GM12878 (cell line): ENCODE measurements around the gene DMD. TPM values are rescaled to one million over a fixed set of nuclear protein-coding genes. Genes with fewer than 3 reads are reported as not detected.

Experiments used
- CBX3 ChIP-seq: fragments of 200-600 bp; sonication (generic); IDR thresholded peaks from 2 replicates; pipeline ENCODE4 v1.6.1; 2016; ENCODE audit warnings: low read depth, borderline replicate concordance
- CEBPB ChIP-seq, 2 experiments: fragments of 150-350 bp in 1 of 2; IDR thresholded peaks; 2 replicates each; pipeline ENCODE4 v1.6.1; 2012 to 2014; ENCODE audit warnings: low read depth in 2 of 2, low read length in 2 of 2, borderline replicate concordance in 1 of 2, inconsistent platforms in 1 of 2
- FOXK2 ChIP-seq: fragments of 450-650 bp; IDR thresholded peaks from 2 replicates; pipeline ENCODE4 v1.6.1; 2017; ENCODE audit warnings: mild to moderate bottlenecking, moderate library complexity
- MEF2A ChIP-seq: IDR thresholded peaks from 2 replicates; pipeline ENCODE4 v1.6.1; 2011; ENCODE audit warnings: low read depth, mild to moderate bottlenecking, low read length, moderate library complexity; ENCODE audit not compliant: insufficient read depth
- MTA3 ChIP-seq: IDR thresholded peaks from 2 replicates; pipeline ENCODE4 v1.6.1; 2012; ENCODE audit warnings: low read length, inconsistent platforms, borderline replicate concordance
- NFIC ChIP-seq: IDR thresholded peaks from 2 replicates; pipeline ENCODE4 v1.6.1; 2012; ENCODE audit warnings: low read depth, mild to moderate bottlenecking, inconsistent platforms, low read length, moderate library complexity
- SREBF2 ChIP-seq: IDR thresholded peaks from 2 replicates; pipeline ENCODE4 v1.6.1; 2012; ENCODE audit warnings: mild to moderate bottlenecking, low read length
- SRF ChIP-seq, 2 experiments: IDR thresholded peaks; 2 replicates each; pipeline ENCODE4 v1.6.1; 2011; ENCODE audit warnings: low read depth in 2 of 2, low read length in 2 of 2, mild to moderate bottlenecking in 1 of 2, moderate library complexity in 1 of 2
- STAT3 ChIP-seq: IDR thresholded peaks from 2 replicates; pipeline ENCODE4 v1.6.1; 2011; ENCODE audit warnings: low read depth, low read length, improper control_type of control experiment
- polyA plus RNA-seq, 11 experiments: library from polyadenylated mRNA; depleted of rRNA in 4 of 11; unstranded in 6 of 11; stranded (reverse) in 5 of 11; fragments of >200 nt; fragmentation: Nextera tagmentation in 4 of 11; fragmentation: Illumina TruSeq in 1 of 11; extraction: Ambion mirVana in 4 of 11; extraction: Trizol in 1 of 11; gene quantifications; 1 replicate in 1 of 11; 2 replicates in 10 of 11; pipeline versions ENCODE4 v1.2.1 to v1.2.3, GENCODE V29; 2011 to 2016; ENCODE audit warnings: inconsistent platforms in 2 of 11, missing spikeins in 2 of 11, low read depth in 1 of 11
- total RNA-seq, 4 experiments: library from RNA; depleted of rRNA in 3 of 4; stranded (reverse); fragments of >200 nt in 3 of 4; fragmentation: Illumina TruSeq in 1 of 4; extraction: Trizol in 1 of 4; gene quantifications; 2 replicates each; pipeline versions ENCODE4 v1.2.1 to v1.2.3, GENCODE V29; 2013 to 2021
- TF ChIP-seq, protein P1 (sequence below): fragments of 450-650 bp; IDR thresholded peaks from 2 replicates; pipeline ENCODE4 v1.6.1; 2017; ENCODE audit warnings: antibody characterized with exemption, mild to moderate bottlenecking, moderate library complexity
- TF ChIP-seq, protein P2 (sequence below): IDR thresholded peaks from 2 replicates; pipeline ENCODE4 v1.6.1; 2011; ENCODE audit warnings: borderline replicate concordance, low read depth, mild to moderate bottlenecking, moderate library complexity, low read length; ENCODE audit not compliant: insufficient read depth, poor library complexity, severe bottlenecking

Gene DMD
- total and polyA plus RNA-seq, 10 of the 15 experiments (the other 5 are each of a cell fraction or from before 2014, with no cell fraction given) = 1.4 to 24.3 (median 4.3) TPM

DNA sequence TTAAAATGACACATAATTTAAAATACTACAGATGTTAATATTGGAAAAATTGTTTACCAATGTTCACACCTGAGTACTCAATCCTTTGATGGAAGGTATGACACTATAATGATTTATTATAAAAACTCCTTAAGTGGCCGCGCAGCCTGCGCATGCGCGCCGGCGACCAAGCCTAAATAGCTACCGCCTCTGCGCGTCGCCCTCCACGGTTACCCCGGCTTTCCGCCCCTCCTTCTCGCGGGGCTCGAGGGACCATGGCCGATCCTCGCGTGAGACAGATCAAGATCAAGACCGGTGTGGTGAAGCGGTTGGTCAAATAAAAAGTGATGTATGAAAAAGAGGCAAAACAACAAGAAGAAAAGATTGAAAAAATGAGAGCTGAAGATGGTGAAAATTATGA lies 170.2 kb downstream of the DMD start (continued):
- TF ChIP-seq CEBPB (IDR thresholded peaks at IDR 0.05; ENCODE audit: borderline replicate concordance in 1 of 2, low read depth in 2 of 2, low read length in 2 of 2) (no peak), SRF (IDR thresholded peaks at IDR 0.05; ENCODE audit: low read depth in 2 of 2, low read length in 2 of 2) (no peak), FOXK2 (no peak), NFIC (no peak), SREBF2 (no peak), MTA3 (no peak), MEF2A (no peak), STAT3 (no peak), CBX3 (no peak)
- TF ChIP-seq, protein P1, sequence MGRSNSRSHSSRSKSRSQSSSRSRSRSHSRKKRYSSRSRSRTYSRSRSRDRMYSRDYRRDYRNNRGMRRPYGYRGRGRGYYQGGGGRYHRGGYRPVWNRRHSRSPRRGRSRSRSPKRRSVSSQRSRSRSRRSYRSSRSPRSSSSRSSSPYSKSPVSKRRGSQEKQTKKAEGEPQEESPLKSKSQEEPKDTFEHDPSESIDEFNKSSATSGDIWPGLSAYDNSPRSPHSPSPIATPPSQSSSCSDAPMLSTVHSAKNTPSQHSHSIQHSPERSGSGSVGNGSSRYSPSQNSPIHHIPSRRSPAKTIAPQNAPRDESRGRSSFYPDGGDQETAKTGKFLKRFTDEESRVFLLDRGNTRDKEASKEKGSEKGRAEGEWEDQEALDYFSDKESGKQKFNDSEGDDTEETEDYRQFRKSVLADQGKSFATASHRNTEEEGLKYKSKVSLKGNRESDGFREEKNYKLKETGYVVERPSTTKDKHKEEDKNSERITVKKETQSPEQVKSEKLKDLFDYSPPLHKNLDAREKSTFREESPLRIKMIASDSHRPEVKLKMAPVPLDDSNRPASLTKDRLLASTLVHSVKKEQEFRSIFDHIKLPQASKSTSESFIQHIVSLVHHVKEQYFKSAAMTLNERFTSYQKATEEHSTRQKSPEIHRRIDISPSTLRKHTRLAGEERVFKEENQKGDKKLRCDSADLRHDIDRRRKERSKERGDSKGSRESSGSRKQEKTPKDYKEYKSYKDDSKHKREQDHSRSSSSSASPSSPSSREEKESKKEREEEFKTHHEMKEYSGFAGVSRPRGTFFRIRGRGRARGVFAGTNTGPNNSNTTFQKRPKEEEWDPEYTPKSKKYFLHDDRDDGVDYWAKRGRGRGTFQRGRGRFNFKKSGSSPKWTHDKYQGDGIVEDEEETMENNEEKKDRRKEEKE = no peak
- TF ChIP-seq, protein P2, sequence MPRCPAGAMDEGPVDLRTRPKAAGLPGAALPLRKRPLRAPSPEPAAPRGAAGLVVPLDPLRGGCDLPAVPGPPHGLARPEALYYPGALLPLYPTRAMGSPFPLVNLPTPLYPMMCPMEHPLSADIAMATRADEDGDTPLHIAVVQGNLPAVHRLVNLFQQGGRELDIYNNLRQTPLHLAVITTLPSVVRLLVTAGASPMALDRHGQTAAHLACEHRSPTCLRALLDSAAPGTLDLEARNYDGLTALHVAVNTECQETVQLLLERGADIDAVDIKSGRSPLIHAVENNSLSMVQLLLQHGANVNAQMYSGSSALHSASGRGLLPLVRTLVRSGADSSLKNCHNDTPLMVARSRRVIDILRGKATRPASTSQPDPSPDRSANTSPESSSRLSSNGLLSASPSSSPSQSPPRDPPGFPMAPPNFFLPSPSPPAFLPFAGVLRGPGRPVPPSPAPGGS = no peak
